HUES48 (cell line): ENCODE data around the gene BBS4.

Experiments
- H3K27ac ChIP-seq: one replicate; pipeline ENCODE4 v1.7.0; 2013; ENCODE audit warnings: low read depth, low read length, inconsistent platforms
- H3K27me3 ChIP-seq: 2 replicates; pipeline ENCODE4 v1.6.1; 2013; ENCODE audit warnings: mild to moderate bottlenecking, low read length; ENCODE audit not compliant: control insufficient read depth, insufficient read depth
- H3K36me3 ChIP-seq: 2 replicates; pipeline ENCODE4 v1.6.1; 2013; ENCODE audit warnings: low read length; ENCODE audit not compliant: control insufficient read depth, insufficient read depth
- H3K4me1 ChIP-seq: 2 replicates; pipeline ENCODE4 v1.6.1; 2013; ENCODE audit warnings: mild to moderate bottlenecking, low read length; ENCODE audit not compliant: control insufficient read depth, insufficient read depth
- H3K4me3 ChIP-seq: 2 replicates; pipeline ENCODE4 v1.5.1; 2013; ENCODE audit warnings: mild to moderate bottlenecking, low read depth, low read length
- H3K9ac ChIP-seq: 2 replicates; pipeline ENCODE4 v1.6.1; 2013; ENCODE audit warnings: mild to moderate bottlenecking, low read depth, low read length, moderate library complexity
- H3K9me3 ChIP-seq: 2 replicates; pipeline ENCODE4 v1.6.1; 2013; ENCODE audit warnings: low read length; ENCODE audit not compliant: control insufficient read depth, insufficient read depth

Gene BBS4

GRCh38 chr15:72784456-72784876 is 98.5 kb downstream of the BBS4 start:
- Histone ChIP-seq H3K9ac (no peak overlapping the region), H3K9me3 (no peaks in the 10 kb centered on the region), H3K36me3 (no peaks in the 10 kb centered on the region), H3K27ac (peak overlapping the region; percentile 67), H3K27me3 (no peaks in the 10 kb centered on the region), H3K4me3 (peak overlapping the region; percentile 91), H3K4me1 (peaks cover 12% of the 10 kb centered on the region; the same call in 1 of the 2 replicates)

- Histone ChIP-seq H3K4me3 (no peak overlapping the region), H3K4me1 (peaks cover 12% of the 10 kb centered on the region; the same call in 1 of the 2 replicates), H3K27ac (no peak overlapping the region), H3K27me3 (no peaks in the 10 kb centered on the region), H3K9me3 (no peaks in the 10 kb centered on the region), H3K36me3 (no peaks in the 10 kb centered on the region), H3K9ac (no peak overlapping the region)
Measured at GRCh38 chr15:72785432-72785831, 99.4 kb downstream of the BBS4 start.

- H3K27ac ChIP-seq = no peak overlapping the region
Measured at GRCh38 chr15:72785841-72786240, 99.8 kb downstream of the BBS4 start.

GRCh38 chr15:72786242-72786641 is 100.2 kb downstream of the BBS4 start:
- H3K4me1 ChIP-seq = peaks cover 12% of the 10 kb centered on the region; the same call in 1 of the 2 replicates
- no peak overlapping the region for H3K4me3 ChIP-seq
- H3K36me3 ChIP-seq = no peaks in the 10 kb centered on the region
- H3K27me3 ChIP-seq = no peaks in the 10 kb centered on the region
- H3K9me3 ChIP-seq = no peaks in the 10 kb centered on the region
- H3K9ac ChIP-seq = no peak overlapping the region
- no peak overlapping the region for H3K27ac ChIP-seq

More at GRCh38 chr15:72785841-72786240, 99.8 kb downstream of the BBS4 start:
- no peaks in the 10 kb centered on the region for H3K9me3 ChIP-seq
- no peak overlapping the region for H3K4me3 ChIP-seq
- H3K36me3 ChIP-seq = no peaks in the 10 kb centered on the region
- H3K9ac ChIP-seq = no peak overlapping the region
- H3K4me1 ChIP-seq = peaks cover 12% of the 10 kb centered on the region; the same call in 1 of the 2 replicates
- no peaks in the 10 kb centered on the region for H3K27me3 ChIP-seq

GRCh38 chr15:72786676-72787345 is 100.8 kb downstream of the BBS4 start:
- H3K4me1 ChIP-seq = peaks cover 6% of the 10 kb centered on the region; the same call in 1 of the 2 replicates
- H3K9ac ChIP-seq = no peak overlapping the region
- no peak overlapping the region for H3K27ac ChIP-seq
- H3K9me3 ChIP-seq = no peaks in the 10 kb centered on the region
- no peak overlapping the region for H3K4me3 ChIP-seq
- H3K27me3 ChIP-seq = no peaks in the 10 kb centered on the region
- H3K36me3 ChIP-seq = no peaks in the 10 kb centered on the region

- Histone ChIP-seq H3K4me3 (no peak overlapping the region), H3K4me1 (0 out of 2 replicates have a peak, but pooled peaks cover 2% of the 10 kb centered on the region), H3K9ac (no peak overlapping the region), H3K9me3 (no peaks in the 10 kb centered on the region), H3K36me3 (no peaks in the 10 kb centered on the region), H3K27me3 (no peaks in the 10 kb centered on the region), H3K27ac (no peak overlapping the region)
Measured at GRCh38 chr15:72787526-72787925, 101.5 kb downstream of the BBS4 start.
